HCT116 (cell line): ENCODE results near the gene EVI5L.

Source experiments
- CTCF ChIP-seq, 3 experiments: fragments of 200-600 bp in 1 of 3; sonication (generic) in 1 of 3; IDR thresholded peaks in 2 of 3; conservative IDR thresholded peaks in 1 of 3; 2 replicates each; pipeline ENCODE4 v1.5.1; 2012 to 2017; ENCODE audit warnings: low read depth in 2 of 3, low read length in 2 of 3, antibody characterized with exemption in 1 of 3, borderline replicate concordance in 1 of 3, control low read depth in 1 of 3, mild to moderate bottlenecking in 1 of 3, mixed read lengths in 1 of 3, mixed run types in 1 of 3, moderate library complexity in 1 of 3; ENCODE audit not compliant: insufficient read depth in 1 of 3
- EZH2 ChIP-seq: fragments of 200-600 bp; sonication (generic); IDR thresholded peaks from 2 replicates; pipeline ENCODE4 v1.6.1; 2017; ENCODE audit warnings: antibody characterized with exemption, mixed run types
- EZH2phosphoT487 ChIP-seq: fragments of 200-600 bp; IDR thresholded peaks from 2 replicates; pipeline ENCODE4 v1.6.1; 2018; ENCODE audit warnings: antibody characterized with exemption, borderline replicate concordance
- JUND ChIP-seq: IDR thresholded peaks from 2 replicates; pipeline ENCODE4 v1.6.1; 2012
- POLR2A ChIP-seq: IDR thresholded peaks from 2 replicates; pipeline ENCODE4 v1.7.0; 2011; ENCODE audit warnings: borderline replicate concordance; ENCODE audit not compliant: insufficient read depth, insufficient read length; ENCODE audit errors: extremely low read depth
- REST ChIP-seq: IDR thresholded peaks from 2 replicates; pipeline ENCODE4 v1.6.1; 2012; ENCODE audit warnings: low read depth

DNA sequence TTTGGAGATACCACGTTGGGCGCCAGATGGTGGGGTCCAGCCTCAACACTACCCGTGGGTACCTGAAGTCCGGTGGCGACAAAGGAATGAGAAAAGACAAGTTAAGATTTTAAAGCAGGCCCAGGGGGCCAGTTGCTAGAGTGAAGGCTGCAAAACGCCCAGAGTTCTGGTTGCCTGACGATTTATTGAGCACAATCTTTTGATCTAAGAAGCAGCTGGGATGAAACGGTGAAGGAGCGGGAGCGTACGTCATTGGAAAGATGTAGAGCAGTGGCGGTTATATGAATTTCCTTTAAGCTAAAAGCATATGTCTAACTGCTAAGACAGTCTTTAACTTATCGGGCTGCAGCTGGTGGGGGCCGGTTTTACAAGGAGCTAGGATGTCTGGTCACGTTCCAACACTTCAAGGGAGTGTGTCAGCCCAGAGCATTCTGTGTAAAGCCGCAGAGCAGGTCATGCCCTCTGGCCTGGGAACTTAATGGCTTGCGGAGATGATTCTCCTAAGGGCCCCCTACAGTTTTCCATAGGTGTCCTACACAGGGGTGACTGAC is 28.9 kb upstream of the EVI5L start:
- TF ChIP-seq POLR2A = no peak
- TF ChIP-seq JUND = no peak
- no peak for TF ChIP-seq CTCF (IDR thresholded peaks at IDR 0.05 in 2 of 3, conservative IDR thresholded peaks at IDR 0.05 in 1 of 3; ENCODE audit: borderline replicate concordance in 1 of 3, insufficient read depth in 1 of 3, low read depth in 2 of 3, low read length in 2 of 3)
- no peak for TF ChIP-seq REST
- TF ChIP-seq EZH2phosphoT487 = no peak
- no peak for TF ChIP-seq EZH2
